Adrenal gland (tissue), 5 donors: ENCODE data around the gene ATP1A1.

Experiments used
- CTCF ChIP-seq, 6 experiments: fragments of 450-650 bp in 4 of 6; fragments of 200-600 bp in 2 of 6; sonication (generic) in 1 of 6; IDR thresholded peaks; 1 replicate in 5 of 6; 2 replicates in 1 of 6; pipeline versions ENCODE4 v1.5.1 to v1.8.0; 2016 to 2021; ENCODE audit warnings: antibody characterized with exemption in 6 of 6, mild to moderate bottlenecking in 2 of 6, moderate library complexity in 1 of 6
- POLR2A ChIP-seq, 2 donors: fragments of 450-650 bp; IDR thresholded peaks; one replicate each; pipeline ENCODE4 v1.6.1; 2017; ENCODE audit warnings: antibody characterized with exemption in 2 of 2, mild to moderate bottlenecking in 2 of 2, moderate library complexity in 1 of 2
- donor health status: DM: no; HTN: no; CAD: no.

- TF ChIP-seq CTCF (IDR thresholded peaks at IDR 0.05) (no peak), POLR2A (IDR thresholded peaks at IDR 0.05) (no peak)
Measured at GRCh38 chr1:116370181-116370580, 2.9 kb upstream of the ATP1A1 start.
